Occipital lobe (tissue), 2 donors: ENCODE measurements around the gene SUGCT. TPM values are rescaled to one million over a fixed set of nuclear protein-coding genes. Genes with fewer than 3 reads are reported as not detected.

Source experiments
- DNase-seq: peaks from one replicate; lab custom pipeline; 2025; lab: John Stamatoyannopoulos, UW
- total RNA-seq: library from RNA; depleted of rRNA; stranded (reverse); fragments of >200 nt; gene quantifications from one replicate; pipeline ENCODE4 v1.2.3, GENCODE V29; 2014

SUGCT gene
- total RNA-seq, 1 donor from 2014 or later, result 3.9 TPM

DNA sequence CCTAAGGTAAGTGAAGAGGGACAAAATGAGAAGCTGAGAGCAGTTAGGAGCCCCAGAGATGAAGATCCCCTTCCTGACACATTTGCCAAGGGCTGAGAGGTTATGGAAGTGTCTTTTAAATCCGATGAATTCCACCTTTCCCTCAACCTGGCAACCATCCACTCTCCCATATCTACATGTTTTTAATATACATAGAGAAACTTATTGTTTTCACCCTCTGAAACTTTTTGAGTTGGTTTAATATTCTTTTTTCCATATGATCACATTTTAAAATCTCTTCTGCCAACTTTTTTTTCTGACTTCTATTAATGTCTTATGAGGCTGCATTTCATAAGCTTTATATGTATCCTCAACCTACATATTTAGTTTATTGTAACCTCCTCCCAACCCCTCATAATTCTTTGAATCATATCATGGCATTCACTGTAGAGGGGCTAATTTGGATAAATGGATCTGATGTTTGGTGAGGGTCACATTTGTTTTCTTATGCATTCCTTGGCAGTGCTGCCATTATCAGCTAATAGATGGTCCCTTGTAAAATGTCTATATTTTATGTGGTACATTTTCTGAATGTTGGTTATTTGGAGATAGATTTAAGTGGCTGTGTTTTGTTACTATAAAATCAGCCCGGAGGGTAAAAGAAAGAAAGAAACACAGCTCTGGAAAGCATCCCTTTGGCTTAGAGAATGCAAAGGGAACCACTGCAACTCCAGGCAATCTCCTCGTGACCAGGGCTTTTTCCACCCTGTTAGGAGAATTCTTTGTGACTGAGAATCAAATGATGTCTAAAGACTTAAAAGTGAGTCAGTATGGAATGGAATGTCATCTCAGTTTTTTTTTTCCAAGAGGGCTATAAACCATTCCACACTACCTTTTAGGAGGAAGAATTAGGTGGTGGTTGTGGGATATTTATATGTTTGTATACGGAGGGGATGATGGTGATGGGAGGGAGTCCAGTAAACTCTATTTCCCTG lies 334.4 kb downstream of the SUGCT start:
- DNase-seq, result no peak

DNA sequence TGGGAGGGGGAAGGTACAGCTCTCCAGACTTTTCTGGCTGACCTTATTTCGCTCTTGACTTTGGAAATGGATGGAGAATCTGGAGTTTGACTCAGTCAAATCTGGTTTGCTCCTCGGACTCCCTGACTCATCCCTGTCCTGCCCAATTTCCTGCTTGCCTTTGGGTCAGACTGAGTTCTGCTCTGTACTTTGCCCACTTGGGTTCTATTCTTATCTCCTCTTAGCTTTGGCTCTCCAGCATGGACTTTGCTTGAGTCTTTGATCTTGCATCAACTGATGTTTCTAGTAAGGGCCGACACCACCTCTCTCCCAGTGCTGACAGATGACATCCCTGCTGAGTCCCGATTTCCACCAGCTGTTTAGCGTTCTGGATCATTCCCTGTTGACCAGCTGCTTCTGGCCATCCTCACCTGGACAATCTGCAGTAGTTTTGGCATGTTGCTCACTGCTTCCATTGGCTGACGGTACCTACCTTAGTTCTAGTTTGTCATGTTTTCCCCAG lies 335.3 kb downstream of the SUGCT start:
- no peak for DNase-seq

GRCh38 chr7:40470817-40471216 lies 336.0 kb downstream of the SUGCT start:
- no peak for DNase-seq

GRCh38 chr7:40471891-40472290 lies 337.1 kb downstream of the SUGCT start:
- no peak for DNase-seq

- DNase-seq, result no peak
Observed at GRCh38 chr7:40474790-40475680, 340.2 kb downstream of the SUGCT start.

DNA sequence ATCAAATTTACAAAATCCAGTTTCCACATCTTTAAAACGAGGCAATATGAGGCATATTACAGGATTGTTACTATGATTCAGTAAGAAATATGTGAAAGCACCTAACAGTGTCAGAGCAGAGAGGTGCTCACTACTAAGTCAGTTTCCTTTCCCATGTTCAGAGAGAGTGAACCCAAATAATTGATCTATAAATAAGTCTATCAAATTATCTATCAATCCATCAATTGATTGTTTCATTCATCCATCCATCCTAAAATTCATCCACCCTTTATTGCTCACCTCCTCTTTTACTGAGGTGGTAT lies 340.8 kb downstream of the SUGCT start:
- DNase-seq, result no peak

- no peak for DNase-seq
Observed at GRCh38 chr7:40477094-40477493, 342.3 kb downstream of the SUGCT start.

- DNase-seq, result no peak
Observed at GRCh38 chr7:40482845-40483244, 348.0 kb downstream of the SUGCT start.

DNA sequence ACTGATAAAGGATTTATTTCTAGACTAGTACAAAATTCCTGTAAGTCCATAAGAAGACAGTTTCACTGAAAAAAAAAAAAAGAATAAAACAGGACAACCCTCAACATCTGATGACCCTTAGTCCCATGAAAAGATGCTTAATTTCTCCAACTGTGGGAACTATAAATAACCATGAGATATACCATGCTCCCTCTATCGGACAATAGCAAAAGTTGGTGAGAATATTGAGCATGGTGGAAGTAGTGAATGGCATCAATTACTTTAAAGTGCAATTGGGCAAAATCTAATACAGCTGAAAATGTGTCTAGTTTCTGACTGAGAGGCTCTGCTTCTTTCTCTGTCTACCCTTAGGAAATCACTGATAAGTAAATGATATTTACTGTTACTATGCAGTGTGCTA lies 348.8 kb downstream of the SUGCT start:
- no peak for DNase-seq

DNA sequence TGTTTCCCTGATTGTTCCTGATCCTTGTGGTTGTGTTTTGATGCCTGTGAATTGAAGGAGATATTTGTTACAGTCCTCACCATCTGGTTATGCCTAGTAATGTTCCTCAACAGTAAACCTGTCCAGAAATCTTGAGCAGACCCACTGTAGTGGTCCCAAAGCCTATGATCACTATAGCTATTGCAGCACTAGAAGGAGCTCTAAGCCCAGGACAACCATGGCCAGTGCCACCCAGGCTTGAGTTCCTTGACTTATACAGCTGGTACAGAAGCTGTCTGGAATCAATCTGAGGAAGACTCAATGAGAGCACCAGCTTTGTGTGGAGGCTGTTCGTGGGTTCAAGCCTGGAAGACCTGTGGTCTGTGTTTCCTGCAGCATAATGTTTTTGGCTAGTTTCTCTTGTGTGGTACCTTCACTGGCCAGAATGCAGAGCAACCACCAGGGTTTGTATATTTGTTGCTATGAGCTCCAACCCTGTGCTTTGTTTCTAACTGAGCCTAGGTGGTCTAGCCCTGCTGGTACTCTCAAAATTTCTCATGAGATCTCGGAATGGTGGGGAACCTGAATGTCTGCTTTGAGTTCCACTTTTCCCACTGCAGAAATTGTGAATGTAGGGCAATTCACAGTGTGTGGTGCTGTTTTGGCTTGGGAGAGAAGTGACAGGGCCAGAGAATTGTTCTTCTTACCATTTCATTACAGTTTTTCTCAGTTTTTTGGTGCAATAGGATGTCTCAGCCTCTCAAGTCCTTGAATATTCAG lies 355.2 kb downstream of the SUGCT start:
- no peak for DNase-seq

GRCh38 chr7:40490603-40490924 lies 355.8 kb downstream of the SUGCT start:
- no peak for DNase-seq

GRCh38 chr7:40492946-40493345 lies 358.1 kb downstream of the SUGCT start:
- no peak for DNase-seq

- no peak for DNase-seq
Observed at GRCh38 chr7:40493609-40494051, 358.8 kb downstream of the SUGCT start.

DNA sequence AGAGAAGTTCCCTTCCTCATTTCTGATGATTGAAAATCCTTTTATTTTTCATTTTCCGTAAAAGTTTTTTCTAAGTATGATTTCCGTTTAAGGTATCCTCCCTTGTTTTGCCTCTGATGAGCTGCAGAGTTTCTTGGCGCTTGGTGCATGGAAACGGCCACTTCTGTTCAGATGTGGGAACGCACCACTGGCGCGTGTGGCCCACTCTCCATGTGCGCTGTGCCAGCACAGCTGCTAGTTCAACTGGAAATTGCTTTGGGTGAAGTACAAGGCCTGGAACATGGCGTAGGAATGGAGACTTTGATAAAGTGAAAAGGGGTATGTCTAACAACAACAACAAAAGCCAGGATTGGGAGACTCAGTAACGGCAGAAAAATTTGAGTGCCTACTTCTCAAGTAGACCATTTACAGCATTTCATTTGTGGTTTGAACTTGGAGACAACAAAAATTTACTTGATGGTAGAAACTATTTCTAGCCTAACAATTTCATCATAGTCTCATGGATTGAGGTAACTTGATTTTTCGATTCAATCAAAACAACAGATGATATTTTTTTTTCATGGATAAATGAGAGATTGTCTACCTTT lies 364.2 kb downstream of the SUGCT start:
- DNase-seq, result no peak

DNA sequence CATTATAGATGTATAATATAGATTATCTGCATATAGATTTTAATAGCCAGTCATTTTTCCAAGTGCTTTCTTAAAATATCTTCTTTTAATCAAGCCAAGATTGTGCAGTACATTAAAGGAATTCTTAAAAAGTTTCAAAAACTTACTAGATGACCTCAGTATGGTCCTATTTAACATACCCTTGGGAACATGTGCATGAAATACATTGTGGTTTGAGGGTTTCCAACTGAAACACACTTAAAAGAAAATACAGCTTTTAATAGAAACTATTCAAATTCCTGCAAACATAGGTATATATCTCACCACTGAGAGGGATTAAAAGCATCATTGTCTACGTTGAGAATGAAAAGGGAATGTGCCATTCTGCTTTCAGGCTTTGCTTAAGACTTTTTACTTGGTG lies 364.9 kb downstream of the SUGCT start:
- DNase-seq, result no peak

DNA sequence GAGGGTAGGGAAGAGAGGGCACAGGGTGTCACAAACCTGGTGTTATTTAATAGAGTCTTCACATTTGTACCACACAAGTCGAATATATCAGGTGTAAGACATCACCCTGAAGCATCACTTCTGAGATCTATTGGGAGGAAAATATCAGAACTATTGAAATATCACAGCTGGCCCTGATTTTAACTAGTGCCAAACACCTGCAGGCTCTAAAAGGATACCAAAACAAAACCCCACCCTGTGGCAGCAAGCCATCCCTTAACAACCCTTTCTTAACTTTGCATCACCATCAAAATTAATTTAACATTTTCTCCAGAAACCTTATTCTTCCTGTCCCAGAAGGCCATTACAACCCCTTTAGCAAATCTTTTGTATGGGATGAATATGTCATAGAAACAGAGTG lies 365.4 kb downstream of the SUGCT start:
- no peak for DNase-seq

- no peak for DNase-seq
Observed at GRCh38 chr7:40502359-40502758, 367.6 kb downstream of the SUGCT start.

DNA sequence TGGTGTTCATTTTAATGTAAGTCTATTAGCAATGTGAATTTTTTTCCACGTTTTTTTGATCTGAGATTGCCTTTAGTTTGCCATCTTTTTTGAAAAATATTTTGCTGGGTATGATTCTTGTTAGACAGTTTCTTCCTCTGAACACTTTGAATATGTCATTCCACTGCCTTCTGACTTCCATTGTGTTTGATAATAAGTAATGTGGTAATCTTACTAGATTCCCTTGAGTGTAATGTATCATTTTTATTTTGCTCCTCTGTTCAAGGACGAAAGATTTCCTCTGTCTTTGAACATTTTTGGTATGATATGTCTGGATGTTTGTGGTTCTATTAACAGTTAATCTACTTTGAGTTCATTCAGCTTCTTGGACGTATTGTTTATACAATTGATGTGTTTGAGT lies 371.4 kb downstream of the SUGCT start:
- DNase-seq, result no peak

DNA sequence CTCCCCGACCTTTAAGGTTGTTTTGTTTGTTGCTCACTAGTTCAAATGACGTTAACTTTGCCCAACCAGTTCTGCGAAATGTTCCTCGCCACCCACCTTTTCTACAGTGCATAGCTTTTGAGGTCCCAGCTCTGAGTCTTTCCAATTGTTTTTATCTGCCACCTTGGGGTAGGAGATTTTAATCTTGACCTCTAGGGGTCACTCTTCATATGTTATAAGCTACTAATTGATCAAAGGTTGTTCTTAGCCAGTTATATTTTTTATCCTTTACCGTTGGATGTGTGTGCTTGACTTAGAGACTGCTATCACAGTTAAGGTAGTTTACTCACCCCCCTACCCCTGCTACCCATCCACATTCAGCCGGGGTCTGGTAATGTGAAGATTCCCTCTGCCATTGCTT lies 372.4 kb downstream of the SUGCT start:
- DNase-seq, result no peak

DNA sequence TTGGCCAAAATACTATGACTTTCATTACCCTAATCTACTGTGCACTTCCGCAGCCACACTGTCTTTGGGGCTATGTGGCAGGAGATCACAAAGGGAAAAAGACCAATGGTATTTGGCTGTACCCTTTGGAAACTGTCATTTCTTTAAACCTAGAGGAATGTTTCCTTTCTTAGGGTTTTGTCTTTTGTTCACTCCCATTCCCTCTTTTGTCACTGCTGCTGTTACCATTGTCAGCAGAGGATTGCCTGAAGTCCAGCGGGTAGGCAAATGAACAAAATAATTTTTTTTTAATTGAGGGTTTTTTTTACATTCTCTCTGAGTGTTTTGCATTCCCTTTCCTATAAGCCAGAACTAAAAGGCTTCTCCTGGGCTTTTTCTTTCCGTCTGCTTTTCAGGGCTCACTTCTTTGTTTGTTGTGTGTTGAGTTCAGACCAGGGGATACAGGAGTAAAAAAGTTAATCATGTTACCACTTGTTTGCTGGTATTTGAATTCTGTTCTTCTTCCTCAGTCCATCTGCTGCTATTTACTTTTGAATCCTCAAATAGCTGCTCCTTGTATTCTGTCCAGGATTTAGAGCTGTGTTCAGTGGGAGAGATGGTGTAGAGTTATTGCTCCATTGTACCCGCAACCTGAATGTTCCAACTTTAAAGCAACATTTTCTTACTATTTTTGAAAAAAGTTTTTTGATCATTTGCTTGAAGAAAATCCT lies 374.6 kb downstream of the SUGCT start:
- DNase-seq, result no peak

GRCh38 chr7:40516376-40516775 lies 381.6 kb downstream of the SUGCT start:
- DNase-seq, result no peak
